ENCODE results near the gene TNC.

DNA sequence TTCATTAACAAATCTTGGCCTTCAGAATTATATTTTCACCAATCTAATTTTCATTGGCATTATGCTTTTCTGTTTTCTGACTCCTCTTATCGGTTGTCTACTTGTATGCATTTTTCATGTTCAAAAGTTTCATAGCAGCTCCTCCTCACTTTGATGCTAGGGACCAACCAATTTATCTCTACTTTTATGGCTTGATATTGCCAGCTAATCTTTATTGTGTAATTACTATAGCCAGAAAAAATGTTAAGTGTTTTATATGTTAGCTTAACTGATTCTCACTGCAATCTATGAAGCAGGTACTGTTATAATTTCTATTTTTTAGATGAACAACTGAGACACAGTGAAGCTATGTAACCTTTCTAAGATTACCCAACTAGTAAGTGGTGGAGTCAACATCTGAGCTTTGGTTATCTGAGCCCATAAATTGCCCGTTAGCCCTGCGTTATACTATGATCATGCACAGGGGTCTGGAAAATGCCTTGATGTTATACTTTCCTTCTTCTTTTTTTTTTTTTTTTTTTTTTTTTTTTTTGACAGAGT lies 34.4 kb upstream of the TNC start:
- TF ChIP-seq, protein P1, sequence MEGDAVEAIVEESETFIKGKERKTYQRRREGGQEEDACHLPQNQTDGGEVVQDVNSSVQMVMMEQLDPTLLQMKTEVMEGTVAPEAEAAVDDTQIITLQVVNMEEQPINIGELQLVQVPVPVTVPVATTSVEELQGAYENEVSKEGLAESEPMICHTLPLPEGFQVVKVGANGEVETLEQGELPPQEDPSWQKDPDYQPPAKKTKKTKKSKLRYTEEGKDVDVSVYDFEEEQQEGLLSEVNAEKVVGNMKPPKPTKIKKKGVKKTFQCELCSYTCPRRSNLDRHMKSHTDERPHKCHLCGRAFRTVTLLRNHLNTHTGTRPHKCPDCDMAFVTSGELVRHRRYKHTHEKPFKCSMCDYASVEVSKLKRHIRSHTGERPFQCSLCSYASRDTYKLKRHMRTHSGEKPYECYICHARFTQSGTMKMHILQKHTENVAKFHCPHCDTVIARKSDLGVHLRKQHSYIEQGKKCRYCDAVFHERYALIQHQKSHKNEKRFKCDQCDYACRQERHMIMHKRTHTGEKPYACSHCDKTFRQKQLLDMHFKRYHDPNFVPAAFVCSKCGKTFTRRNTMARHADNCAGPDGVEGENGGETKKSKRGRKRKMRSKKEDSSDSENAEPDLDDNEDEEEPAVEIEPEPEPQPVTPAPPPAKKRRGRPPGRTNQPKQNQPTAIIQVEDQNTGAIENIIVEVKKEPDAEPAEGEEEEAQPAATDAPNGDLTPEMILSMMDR (conservative IDR thresholded peaks at IDR 0.05; ENCODE audit: low read depth, low read length): no peak
- no peak for TF ChIP-seq CHD1 (IDR thresholded peaks at IDR 0.05; ENCODE audit: low read depth, low read length)
- TF ChIP-seq, protein P2, sequence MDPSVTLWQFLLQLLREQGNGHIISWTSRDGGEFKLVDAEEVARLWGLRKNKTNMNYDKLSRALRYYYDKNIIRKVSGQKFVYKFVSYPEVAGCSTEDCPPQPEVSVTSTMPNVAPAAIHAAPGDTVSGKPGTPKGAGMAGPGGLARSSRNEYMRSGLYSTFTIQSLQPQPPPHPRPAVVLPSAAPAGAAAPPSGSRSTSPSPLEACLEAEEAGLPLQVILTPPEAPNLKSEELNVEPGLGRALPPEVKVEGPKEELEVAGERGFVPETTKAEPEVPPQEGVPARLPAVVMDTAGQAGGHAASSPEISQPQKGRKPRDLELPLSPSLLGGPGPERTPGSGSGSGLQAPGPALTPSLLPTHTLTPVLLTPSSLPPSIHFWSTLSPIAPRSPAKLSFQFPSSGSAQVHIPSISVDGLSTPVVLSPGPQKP (IDR thresholded peaks at IDR 0.05; ENCODE audit: borderline replicate concordance, low read depth, low read length): no peak
- no peak for TF ChIP-seq RAD21 (IDR thresholded peaks at IDR 0.05; ENCODE audit: low read length)
- TF ChIP-seq RCOR1 (IDR thresholded peaks at IDR 0.05; ENCODE audit: insufficient replicate concordance, low read length): no peak
- TF ChIP-seq BHLHE40 (IDR thresholded peaks at IDR 0.05; ENCODE audit: low read depth, low read length): no peak
- no peak for TF ChIP-seq POLR2A (IDR thresholded peaks at IDR 0.05; ENCODE audit: low read depth, low read length)
- TF ChIP-seq USF2 (IDR thresholded peaks at IDR 0.05; ENCODE audit: low read depth, low read length): no peak

Measured in IMR-90 (cell line).